MM.1S (cell line): ENCODE measurements around the gene ARSI.

Source experiments
- EZH2 ChIP-seq: fragments of 300-600 bp; sonication (generic); optimal IDR thresholded peaks from 2 replicates; pipeline ENCODE3; 2017; ENCODE audit warnings: low read depth, mild to moderate bottlenecking, antibody characterized with exemption, low read length, mixed read lengths
- EZH2phosphoT487 ChIP-seq: fragments of 300-600 bp; sonication (generic); IDR thresholded peaks from 2 replicates; pipeline ENCODE4 v1.6.1; 2018; ENCODE audit warnings: antibody characterized with exemption, low read length
- TF ChIP-seq, protein P1 (sequence below): fragments of 300-600 bp; sonication (generic); IDR thresholded peaks from 2 replicates; pipeline ENCODE4 v1.5.1; 2016; ENCODE audit warnings: antibody characterized with exemption, low read length, mixed read lengths

DNA sequence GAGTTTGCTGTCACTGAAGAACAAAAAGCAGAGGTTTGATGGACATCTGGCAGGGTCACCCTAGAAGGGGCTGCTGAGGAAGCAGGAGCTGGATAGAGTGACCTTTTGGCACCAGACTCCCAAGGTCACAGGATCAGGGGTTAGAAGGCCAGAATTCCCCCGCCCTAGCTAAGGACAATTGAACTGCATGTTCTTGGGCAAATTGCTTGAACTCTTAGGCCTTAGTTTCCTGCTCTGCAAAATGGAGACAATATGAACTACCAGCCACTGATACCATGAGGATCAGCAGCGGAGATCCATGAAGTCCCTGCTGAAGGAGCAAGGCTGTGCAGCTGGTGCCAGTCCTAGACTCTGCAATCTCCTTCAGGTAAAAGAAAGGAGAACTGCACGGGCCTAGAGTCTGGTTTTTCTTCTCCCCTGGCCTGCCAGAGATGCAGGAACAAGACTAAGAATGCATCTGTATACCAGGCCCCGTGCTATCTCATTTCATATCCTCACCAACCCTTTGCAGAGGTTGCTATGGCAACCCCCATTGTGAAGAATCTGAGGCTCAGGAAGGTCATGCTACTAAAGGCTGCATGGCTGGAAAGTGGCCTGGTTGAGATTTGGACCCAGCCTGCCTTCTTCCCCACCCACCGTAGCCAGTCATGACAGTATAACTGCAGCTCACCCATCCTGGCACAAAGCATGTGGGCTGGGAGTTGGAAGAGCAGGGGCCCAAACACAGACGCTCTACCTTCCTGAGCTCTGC is 46.9 kb downstream of the ARSI start:
- TF ChIP-seq EZH2phosphoT487 (no peak), EZH2 (no peak)
- TF ChIP-seq, protein P1, sequence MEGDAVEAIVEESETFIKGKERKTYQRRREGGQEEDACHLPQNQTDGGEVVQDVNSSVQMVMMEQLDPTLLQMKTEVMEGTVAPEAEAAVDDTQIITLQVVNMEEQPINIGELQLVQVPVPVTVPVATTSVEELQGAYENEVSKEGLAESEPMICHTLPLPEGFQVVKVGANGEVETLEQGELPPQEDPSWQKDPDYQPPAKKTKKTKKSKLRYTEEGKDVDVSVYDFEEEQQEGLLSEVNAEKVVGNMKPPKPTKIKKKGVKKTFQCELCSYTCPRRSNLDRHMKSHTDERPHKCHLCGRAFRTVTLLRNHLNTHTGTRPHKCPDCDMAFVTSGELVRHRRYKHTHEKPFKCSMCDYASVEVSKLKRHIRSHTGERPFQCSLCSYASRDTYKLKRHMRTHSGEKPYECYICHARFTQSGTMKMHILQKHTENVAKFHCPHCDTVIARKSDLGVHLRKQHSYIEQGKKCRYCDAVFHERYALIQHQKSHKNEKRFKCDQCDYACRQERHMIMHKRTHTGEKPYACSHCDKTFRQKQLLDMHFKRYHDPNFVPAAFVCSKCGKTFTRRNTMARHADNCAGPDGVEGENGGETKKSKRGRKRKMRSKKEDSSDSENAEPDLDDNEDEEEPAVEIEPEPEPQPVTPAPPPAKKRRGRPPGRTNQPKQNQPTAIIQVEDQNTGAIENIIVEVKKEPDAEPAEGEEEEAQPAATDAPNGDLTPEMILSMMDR = no peak
